HCEC 1CT (cell line): Measurements from ENCODE around the gene ADA.

Source experiments
- DNase-seq: peaks from one replicate; pipeline ENCODE4 v3.0.0-alpha.2; 2017

ADA gene

GRCh38 chr20:44621939-44622338 lies 29.6 kb downstream of the ADA start:
- DNase-seq, result no peak

- no peak for DNase-seq
Measured at GRCh38 chr20:44621325-44621724, 30.2 kb downstream of the ADA start.

- no peak for DNase-seq
Measured at GRCh38 chr20:44620030-44620429, 31.5 kb downstream of the ADA start.

- no peak for DNase-seq
Measured at GRCh38 chr20:44619294-44619693, 32.2 kb downstream of the ADA start.

GRCh38 chr20:44618318-44618731 lies 33.2 kb downstream of the ADA start:
- DNase-seq, result no peak

GRCh38 chr20:44616604-44616964 lies 34.9 kb downstream of the ADA start:
- no peak for DNase-seq

- DNase-seq, result no peak
Measured at GRCh38 chr20:44615876-44616603, 35.5 kb downstream of the ADA start.

GRCh38 chr20:44615169-44615791 lies 36.2 kb downstream of the ADA start:
- no peak for DNase-seq

- DNase-seq, result no peak
Measured at GRCh38 chr20:44614525-44614924, 37.0 kb downstream of the ADA start.

- DNase-seq, result no peak
Measured at GRCh38 chr20:44613575-44613974, 37.9 kb downstream of the ADA start.

GRCh38 chr20:44610313-44610962 lies 41.1 kb downstream of the ADA start:
- no peak for DNase-seq

GRCh38 chr20:44609516-44610312 lies 41.8 kb downstream of the ADA start:
- peak; percentile 88 for DNase-seq

- DNase-seq, result no peak
Measured at GRCh38 chr20:44609006-44609515, 42.4 kb downstream of the ADA start.

- no peak for DNase-seq
Measured at GRCh38 chr20:44606725-44607441, 44.6 kb downstream of the ADA start.

- DNase-seq, result no peak
Measured at GRCh38 chr20:44603327-44603726, 48.2 kb downstream of the ADA start.

GRCh38 chr20:44601801-44602204 lies 49.7 kb downstream of the ADA start:
- peak; percentile 41 for DNase-seq

GRCh38 chr20:44601236-44601671 lies 50.2 kb downstream of the ADA start:
- DNase-seq, result no peak

GRCh38 chr20:44600758-44601201 lies 50.7 kb downstream of the ADA start:
- no peak for DNase-seq

GRCh38 chr20:44600301-44600700 lies 51.2 kb downstream of the ADA start:
- DNase-seq, result no peak

GRCh38 chr20:44599715-44600114 lies 51.8 kb downstream of the ADA start:
- DNase-seq, result no peak

GRCh38 chr20:44598423-44599305 lies 52.8 kb downstream of the ADA start:
- no peak for DNase-seq
